HG03571 (cell line): ENCODE data around the gene MTCL3.
"Not testable (repeated sequence)": the region's sequence is repeated elsewhere in the genome, so short reads cannot be mapped to it uniquely, and the experiment has no call there.

Source experiments
- ATAC-seq: cut with Tn5 transposase; IDR thresholded peaks from one replicate; pipeline ENCODE4 v1.9.1; 2021; ENCODE audit not compliant: unreplicated experiment

Gene MTCL3

DNA sequence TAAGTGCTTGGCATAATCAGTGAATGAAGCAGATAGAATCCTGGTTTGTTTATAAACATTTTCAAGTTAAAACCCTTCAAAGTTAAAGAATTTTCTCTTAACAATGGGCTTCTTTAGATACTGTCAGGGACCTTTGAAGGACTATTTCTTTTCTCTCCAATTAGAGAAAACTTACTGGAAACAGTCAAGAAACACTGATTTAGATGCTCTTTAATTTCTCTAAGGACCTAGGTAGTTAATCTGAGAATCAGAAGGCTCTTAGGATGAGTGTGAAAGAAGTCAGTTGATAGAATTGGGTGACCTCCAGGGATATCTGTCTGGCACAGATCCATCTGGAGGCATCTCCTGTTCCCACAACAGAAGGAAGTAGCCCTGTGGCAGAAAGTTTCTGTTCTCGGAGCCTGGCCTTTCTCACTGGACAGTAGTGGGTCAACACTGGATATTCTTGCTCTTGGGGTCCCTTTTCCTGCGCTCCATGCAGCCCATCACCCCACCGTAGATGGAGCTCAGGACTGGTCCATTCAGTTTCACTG, 82.5 kb downstream of the MTCL3 start:
- ATAC-seq: no peak

DNA sequence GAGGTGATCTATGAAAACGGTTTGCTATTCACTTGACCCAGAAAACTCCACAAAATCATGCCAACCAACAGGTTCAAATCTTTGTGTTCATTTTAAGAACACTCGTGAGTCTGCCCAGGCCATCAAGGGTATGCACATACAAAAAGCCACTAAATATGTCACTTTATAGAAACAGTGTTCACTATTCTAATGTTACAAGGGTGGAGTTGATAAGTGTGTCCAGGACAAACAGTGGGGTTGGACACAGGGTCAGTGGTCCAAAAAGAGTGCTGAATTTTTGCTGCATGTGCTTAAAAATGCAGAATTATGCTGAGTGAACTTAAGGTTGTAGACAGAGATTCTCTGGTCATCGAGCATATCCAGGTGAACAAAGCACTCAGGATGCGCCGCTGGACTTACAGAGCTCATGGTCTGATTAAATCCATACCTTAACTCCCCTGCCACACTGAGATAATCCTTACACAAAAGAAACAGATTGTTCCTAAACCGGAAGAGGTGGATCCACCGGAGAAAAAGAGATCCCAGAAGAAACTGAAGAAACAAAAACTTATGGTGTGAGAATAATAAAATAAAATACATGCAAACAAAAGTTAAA, 83.4 kb downstream of the MTCL3 start:
- ATAC-seq: no peak

DNA sequence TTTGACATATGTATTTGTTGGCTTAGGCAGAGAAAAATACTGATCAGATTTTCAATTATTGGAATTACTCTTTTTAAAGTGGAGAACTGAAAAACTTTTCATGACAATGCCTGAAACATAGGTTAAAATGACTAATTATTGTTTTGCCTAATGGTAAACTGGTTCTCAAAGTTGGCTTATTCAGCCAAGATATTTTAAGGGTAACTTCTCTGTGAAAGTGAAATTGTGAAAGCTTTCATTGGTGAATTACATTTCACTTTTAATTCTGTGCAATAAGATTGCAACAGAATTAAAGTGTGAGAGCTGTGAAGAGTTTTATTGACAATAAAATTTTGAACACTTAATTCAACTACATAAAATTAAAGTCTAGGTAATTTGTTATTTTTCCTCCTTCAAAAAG, 84.5 kb downstream of the MTCL3 start:
- ATAC-seq: no peak

DNA sequence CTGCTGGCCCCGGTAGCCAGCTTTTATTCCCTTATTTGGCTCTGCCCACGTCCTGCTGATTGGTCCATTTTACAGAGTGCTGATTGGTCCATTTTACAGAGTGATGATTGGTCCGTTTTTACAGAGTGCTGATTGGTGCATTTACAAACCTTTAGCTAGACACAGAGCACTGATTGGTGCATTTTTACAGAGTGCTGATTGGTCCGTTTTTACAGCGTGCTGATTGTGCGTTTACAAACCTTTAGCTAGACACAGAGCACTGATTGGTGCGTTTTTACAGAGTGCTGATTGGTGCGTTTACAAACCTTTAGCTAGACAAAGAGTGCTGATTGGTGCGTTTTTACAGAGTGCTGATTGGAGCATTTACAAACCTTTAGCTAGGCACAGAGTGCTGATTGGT, 90.6 kb downstream of the MTCL3 start:
- ATAC-seq: not testable (repeated sequence)

DNA sequence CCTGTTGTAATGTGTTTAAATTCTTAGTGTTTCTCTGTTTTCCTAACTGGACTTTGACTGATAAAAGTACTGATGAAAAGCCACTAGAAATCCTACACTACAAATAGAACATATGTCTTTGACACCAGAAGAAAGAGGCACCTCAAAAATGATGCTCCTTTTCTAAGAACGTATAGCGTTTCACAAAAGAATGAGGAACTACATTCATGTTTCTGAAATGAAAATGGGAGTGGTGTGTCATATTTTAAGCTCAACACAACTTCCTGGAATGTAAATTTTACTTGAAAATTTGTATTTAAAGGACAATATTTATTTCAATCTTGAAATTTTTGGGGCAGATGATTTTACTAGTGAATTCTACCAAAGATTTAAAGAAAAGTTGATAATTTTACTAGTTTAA, 95.2 kb downstream of the MTCL3 start:
- ATAC-seq: no peak
